IMR-90 (cell line): ENCODE results near the gene TGM6. TPM values are rescaled to one million over a fixed set of nuclear protein-coding genes. Genes with fewer than 3 reads are reported as not detected.

Experiments used
- ATAC-seq: fragments of 200-7000 bp; cut with Tn5 transposase; 2 replicates; pipeline ENCODE4 v1.9.1; 2020; ENCODE audit warnings: low read depth, mild to moderate bottlenecking, moderate library complexity
- BruUV-seq: library from RNA; stranded (reverse); fragments of 400-500 nt; replicated peaks from 2 replicates; lab custom pipeline; 2021; lab: Mats Ljungman, UMichigan
- CTCF ChIA-PET: fragments of 300-600 bp; formaldehyde crosslinking; extraction: SDS; loops from one replicate; lab custom pipeline; 2021; ENCODE audit warnings: antibody characterized with exemption; lab: Yijun Ruan, JAX
- POLR2A ChIA-PET: fragments of 300-600 bp; sonication (Branson Sonifier 250); formaldehyde crosslinking; loops from one replicate; lab custom pipeline; 2022; ENCODE audit warnings: antibody characterized with exemption; ENCODE audit not compliant: unreplicated experiment; lab: Charles Lee
- DNase-seq: peaks from one replicate; pipeline ENCODE4 v3.0.0; 2013
- H2AFZ ChIP-seq: replicated peaks from 2 replicates; pipeline ENCODE3; 2013; ENCODE audit warnings: low read length, mild to moderate bottlenecking; ENCODE audit not compliant: poor library complexity
- H2AK5ac ChIP-seq: 2 replicates; pipeline ENCODE4 v1.6.1; 2013; ENCODE audit warnings: low read depth, low read length, inconsistent platforms
- H2AK9ac ChIP-seq: replicated peaks from 2 replicates; pipeline ENCODE3; 2013; ENCODE audit warnings: mild to moderate bottlenecking, low read depth, low read length, moderate library complexity; ENCODE audit not compliant: poor library complexity
- H2BK120ac ChIP-seq: 2 replicates; pipeline ENCODE4 v1.6.1; 2013; ENCODE audit warnings: low read depth, low read length, inconsistent platforms
- H2BK15ac ChIP-seq: 3 replicates; pipeline ENCODE4 v1.6.1; 2013; ENCODE audit warnings: low read depth, low read length, inconsistent platforms
- H2BK20ac ChIP-seq: 2 replicates; pipeline ENCODE4 v1.6.1; 2013; ENCODE audit warnings: low read depth, mild to moderate bottlenecking, inconsistent platforms, low read length, moderate library complexity
- H2BK5ac ChIP-seq: 2 replicates; pipeline ENCODE4 v1.6.1; 2013; ENCODE audit warnings: mild to moderate bottlenecking, low read depth, low read length, inconsistent platforms; ENCODE audit not compliant: poor library complexity, severe bottlenecking
- H3K14ac ChIP-seq: replicated peaks from 2 replicates; pipeline ENCODE4 v1.6.1; 2013; ENCODE audit warnings: low read depth, low read length, inconsistent platforms
- H3K18ac ChIP-seq: 2 replicates; pipeline ENCODE4 v1.6.1; 2013; ENCODE audit warnings: low read depth, low read length, control low read depth
- H3K23ac ChIP-seq: 2 replicates; pipeline ENCODE4 v1.6.1; 2013; ENCODE audit warnings: low read depth, low read length, inconsistent platforms
- H3K27ac ChIP-seq: 2 replicates; pipeline ENCODE4 v1.5.1; 2013; ENCODE audit warnings: mild to moderate bottlenecking, control low read depth, low read length; ENCODE audit not compliant: insufficient read depth
- H3K27me3 ChIP-seq: 2 replicates; pipeline ENCODE4 v1.6.1; 2013; ENCODE audit warnings: low read length; ENCODE audit not compliant: control insufficient read depth, insufficient read depth
- H3K36me3 ChIP-seq: 2 replicates; pipeline ENCODE4 v1.6.1; 2013; ENCODE audit warnings: low read length, mixed read lengths; ENCODE audit not compliant: control insufficient read depth, insufficient read depth
- H3K4ac ChIP-seq: 2 replicates; pipeline ENCODE4 v1.6.1; 2013; ENCODE audit warnings: low read depth, low read length, inconsistent platforms
- H3K4me1 ChIP-seq: 2 replicates; pipeline ENCODE4 v1.6.1; 2013; ENCODE audit warnings: low read length, mixed read lengths; ENCODE audit not compliant: control insufficient read depth, insufficient read depth
- H3K4me2 ChIP-seq: 2 replicates; pipeline ENCODE4 v1.6.1; 2013; ENCODE audit warnings: low read depth, mild to moderate bottlenecking, control low read depth, low read length, moderate library complexity
- H3K4me3 ChIP-seq: 2 replicates; pipeline ENCODE4 v1.5.1; 2013; ENCODE audit warnings: low read depth, mild to moderate bottlenecking, control low read depth, low read length, moderate library complexity; ENCODE audit not compliant: insufficient read depth
- H3K56ac ChIP-seq: 2 replicates; pipeline ENCODE4 v1.6.1; 2013; ENCODE audit warnings: low read length, inconsistent platforms; ENCODE audit not compliant: insufficient read depth; ENCODE audit errors: extremely low read depth
- H3K79me1 ChIP-seq, 2 experiments: 2 replicates each; pipeline ENCODE4 v1.6.1; 2013; ENCODE audit warnings: low read length in 2 of 2, inconsistent platforms in 1 of 2, low read depth in 1 of 2
- H3K9ac ChIP-seq: 2 replicates; pipeline ENCODE4 v1.6.1; 2013; ENCODE audit warnings: low read depth, low read length, control low read depth
- H3K9me1 ChIP-seq: 2 replicates; pipeline ENCODE4 v1.6.1; 2013; ENCODE audit warnings: low read length, inconsistent platforms; ENCODE audit not compliant: insufficient read depth
- H3K9me3 ChIP-seq: 2 replicates; pipeline ENCODE4 v1.6.1; 2013; ENCODE audit warnings: low read length; ENCODE audit not compliant: control insufficient read depth, insufficient read depth
- H4K20me1 ChIP-seq: 2 replicates; pipeline ENCODE4 v1.6.1; 2013; ENCODE audit warnings: low read length, inconsistent platforms; ENCODE audit not compliant: insufficient read depth
- H4K5ac ChIP-seq: 2 replicates; pipeline ENCODE4 v1.6.1; 2013; ENCODE audit warnings: mild to moderate bottlenecking, low read depth, low read length, control low read depth
- H4K8ac ChIP-seq, 2 experiments: 2 replicates each; pipeline ENCODE4 v1.6.1; 2013; ENCODE audit warnings: low read depth in 2 of 2, low read length in 2 of 2, control low read depth in 1 of 2, inconsistent platforms in 1 of 2
- H4K91ac ChIP-seq: 2 replicates; pipeline ENCODE4 v1.6.1; 2013; ENCODE audit warnings: low read depth, low read length, inconsistent platforms; ENCODE audit not compliant: insufficient read depth
- CEBPB ChIP-seq: IDR thresholded peaks from 2 replicates; pipeline ENCODE4 v1.6.1; 2012; ENCODE audit warnings: low read depth, low read length, improper control_type of control experiment
- RAD21 ChIP-seq: IDR thresholded peaks from 2 replicates; pipeline ENCODE4 v1.6.1; 2012; ENCODE audit warnings: low read length, improper control_type of control experiment
- RCOR1 ChIP-seq: IDR thresholded peaks from 2 replicates; pipeline ENCODE4 v1.6.1; 2012; ENCODE audit warnings: mild to moderate bottlenecking, low read length, improper control_type of control experiment; ENCODE audit not compliant: insufficient replicate concordance
- WGBS, 2 experiments: methylation state at CpG; one replicate each; pipeline versions ENCODE4 v1.1.5 to v1.1.7; 2013; ENCODE audit warnings: missing lambda C conversion rate in 2 of 2; ENCODE audit not compliant: insufficient read length in 1 of 2; ENCODE audit errors: extremely low coverage in 2 of 2; 5-methylcytosine and 5-hydroxymethylcytosine counted together
- dilution Hi-C: fragments of 300-500 bp; cut with HindIII; formaldehyde crosslinking; loops from one replicate; pipeline ENCODE4 v1.14.3; 2018; ENCODE audit warnings: low sequenced_read_pairs; ENCODE audit not compliant: unreplicated experiment
- in situ Hi-C: fragments of 300-500 bp; cut with MboI; formaldehyde crosslinking; loops from 3 replicates; pipeline ENCODE4 v1.14.3; 2019; ENCODE audit warnings: low sequenced_read_pairs, inconsistent platforms, mixed read lengths
- intact Hi-C: fragments of 100-400 bp; cut with micrococcal nuclease; formaldehyde crosslinking; loops from 2 replicates; pipeline ENCODE4 v1.10.0; 2022
- polyA plus RNA-seq, 3 experiments: library from polyadenylated mRNA; depleted of rRNA; stranded (reverse); fragments of >200 nt; gene quantifications; 2 replicates each; pipeline ENCODE4 v1.2.3, GENCODE V29; 2012; ENCODE audit warnings: low replicate concordance in 1 of 3
- total RNA-seq: library from RNA; depleted of rRNA; stranded (reverse); fragments of >200 nt; gene quantifications from 2 replicates; pipeline ENCODE4 v1.2.3, GENCODE V29; 2012

TGM6 gene
- total and polyA plus RNA-seq, 2 of the 4 experiments (the other 2 are of a cell fraction) = not detected

- Histone ChIP-seq H3K79me1 (no peaks in the 10 kb centered on the region), H3K4me3 (no peak overlapping the region), H3K27me3 (no peaks in the 10 kb centered on the region), H3K36me3 (no peaks in the 10 kb centered on the region), H3K23ac (no peak overlapping the region), H2BK15ac (no peak overlapping the region), H3K27ac (no peak overlapping the region), H3K18ac (no peak overlapping the region), H3K4me1 (no peaks in the 10 kb centered on the region), H4K91ac (no peak overlapping the region), H3K14ac (no peak overlapping the region), H4K8ac (no peak overlapping the region), H2BK20ac (no peak overlapping the region), H2AFZ (no peak overlapping the region), H2AK9ac (no peak overlapping the region), H2AK5ac (no peak overlapping the region), H2BK120ac (no peak overlapping the region), H3K9me3 (no peaks in the 10 kb centered on the region), H3K56ac (no peak overlapping the region), H3K4ac (no peak overlapping the region), H3K9ac (no peak overlapping the region), H4K20me1 (no peaks in the 10 kb centered on the region), H3K4me2 (no peak overlapping the region), H3K9me1 (no peaks in the 10 kb centered on the region), H4K5ac (no peak overlapping the region), H2BK5ac (no peak overlapping the region)
- dilution Hi-C loops (no loop called here), in situ Hi-C loops (no loop called here), intact Hi-C loops (no loop called here)
- TF ChIP-seq CEBPB (no peak), RAD21 (no peak), RCOR1 (no peak)
- no CpG with 5 or more reads among the region's 2 CpGs for WGBS, 2 experiments
- BruUV-seq = no TSS peak
- CTCF ChIA-PET = no interaction called here
- no peak for ATAC-seq
- DNase-seq = no peak
- POLR2A ChIA-PET = no interaction called here
Measured at GRCh38 chr20:2382833-2383232, 2.1 kb downstream of the TGM6 start.
